Kidney (tissue), 14 donors: ENCODE data around the gene HSFX2. TPM values are rescaled to one million over a fixed set of nuclear protein-coding genes. Genes with fewer than 3 reads are reported as not detected.
"Not testable (repeated sequence)": the region's sequence is repeated elsewhere in the genome, so short reads cannot be mapped to it uniquely, and the experiment has no call there.

Experiments used
- DNase-seq, 5 donors: peaks; one replicate each; pipeline ENCODE4 v3.0.0-alpha.2; 2013 to 2020
- FAIRE-seq: peaks from 2 replicates; lab custom pipeline; 2012; peaks lifted over from hg19 to GRCh38; lab: Jason Lieb, UNC
- H3K27ac ChIP-seq, 2 donors: one replicate each; pipeline ENCODE4 v1.7.0; 2013; ENCODE audit warnings: low read depth in 2 of 2, low read length in 2 of 2, inconsistent platforms in 1 of 2
- H3K27me3 ChIP-seq: one replicate; pipeline ENCODE4 v1.7.1; 2013; ENCODE audit warnings: low read length, inconsistent platforms; ENCODE audit not compliant: control insufficient read depth, insufficient read depth
- H3K36me3 ChIP-seq, 3 donors: one replicate each; pipeline versions ENCODE4 v1.7.0 to v1.7.1; 2013; ENCODE audit warnings: low read length in 3 of 3, control low read depth in 1 of 3, inconsistent platforms in 1 of 3; ENCODE audit not compliant: insufficient read depth in 3 of 3, control insufficient read depth in 2 of 3
- H3K4me1 ChIP-seq, 3 donors: one replicate each; pipeline versions ENCODE4 v1.7.0 to v1.7.1; 2013; ENCODE audit warnings: low read length in 3 of 3, inconsistent platforms in 1 of 3, low read depth in 1 of 3; ENCODE audit not compliant: control insufficient read depth in 2 of 3, insufficient read depth in 2 of 3
- H3K4me3 ChIP-seq, 3 donors: one replicate each; pipeline versions ENCODE4 v1.7.0 to v1.8.1; 2013; ENCODE audit warnings: low read length in 3 of 3, control low read depth in 1 of 3, inconsistent platforms in 1 of 3
- H3K9ac ChIP-seq, 3 donors: one replicate each; pipeline versions ENCODE4 v1.7.0 to v1.7.1; 2013; ENCODE audit warnings: low read length in 3 of 3, control low read depth in 1 of 3, inconsistent platforms in 1 of 3
- H3K9me3 ChIP-seq, 3 donors: one replicate each; pipeline versions ENCODE4 v1.7.0 to v1.7.1; 2013; ENCODE audit warnings: low read length in 3 of 3, control low read depth in 1 of 3, inconsistent platforms in 1 of 3; ENCODE audit not compliant: control insufficient read depth in 2 of 3, insufficient read depth in 1 of 3
- CTCF ChIP-seq: IDR thresholded peaks from 3 replicates; pipeline ENCODE4 v1.5.1; 2012; ENCODE audit warnings: mild to moderate bottlenecking, moderate library complexity, borderline replicate concordance; ENCODE audit not compliant: insufficient read depth; ENCODE audit errors: extremely low read depth
- intact Hi-C: fragments of 100-400 bp; cut with DNase I; formaldehyde crosslinking; loops from one replicate; pipeline ENCODE4 v1.11.1; 2022
- polyA plus RNA-seq: library from polyadenylated mRNA; stranded (reverse); fragments of 350-450 nt; fragmentation: Illumina TruSeq; extraction: RNeasy Lipid Tissue Mini Kit (QIAGEN cat#74804); gene quantifications from one replicate; pipeline ENCODE4 v1.2.3, GENCODE V29; 2014; ENCODE audit warnings: low read depth, low replicate concordance; ENCODE audit not compliant: insufficient read depth
- total RNA-seq: library from RNA; stranded (reverse); fragmentation: NEBNext Ultra II Directional; extraction: Animal tissue kit (Norgen Biotek cat#: 25700); gene quantifications from one replicate; pipeline ENCODE4 v1.2.1, GENCODE V29; 2021
- donor health status: control.
- donor health status: control.
- donor health status: control.
- donor health status: control.
- donor health status: control.
- donor health status: DM: yes; HTN: yes; CAD: no.
- donor health status: Normal renal cell carcinoma (clear cell type).

The HSFX2 gene
- total and polyA plus RNA-seq, 2 donors from 2014 or later = 0.79 to 0.97 TPM

GRCh38 chrX:149590993-149591392, 4.1 kb downstream of the HSFX2 start:
- intact Hi-C loops, H3K9ac ChIP-seq, H3K36me3 ChIP-seq, FAIRE-seq, H3K4me1 ChIP-seq, DNase-seq, H3K4me3 ChIP-seq, H3K27ac ChIP-seq, H3K27me3 ChIP-seq, H3K9me3 ChIP-seq: not testable (repeated sequence)

- H3K27me3 ChIP-seq, H3K9ac ChIP-seq, H3K4me1 ChIP-seq, H3K27ac ChIP-seq, H3K4me3 ChIP-seq, FAIRE-seq, intact Hi-C loops, H3K36me3 ChIP-seq, DNase-seq, H3K9me3 ChIP-seq: not testable (repeated sequence)
Measured at GRCh38 chrX:149587359-149587758, 7.8 kb downstream of the HSFX2 start, which contains the start of gene MAGEA9B. MAGEA9B (minus strand) TSS chrX:149587459; CDS start chrX:149583179, 4,280 bp downstream.

GRCh38 chrX:149585631-149586030, 9.5 kb downstream of the HSFX2 start:
- DNase-seq, H3K9ac ChIP-seq, intact Hi-C loops, H3K4me1 ChIP-seq, FAIRE-seq, H3K4me3 ChIP-seq, H3K9me3 ChIP-seq, H3K27ac ChIP-seq, H3K27me3 ChIP-seq, H3K36me3 ChIP-seq: not testable (repeated sequence)

- DNase-seq, H3K36me3 ChIP-seq, H3K9ac ChIP-seq, H3K27me3 ChIP-seq, H3K4me1 ChIP-seq, H3K27ac ChIP-seq, intact Hi-C loops, FAIRE-seq, H3K9me3 ChIP-seq, H3K4me3 ChIP-seq: not testable (repeated sequence)
Measured at GRCh38 chrX:149573456-149573855, 21.7 kb downstream of the HSFX2 start.

- H3K4me3 ChIP-seq = no peak overlapping the region
- H3K27me3 ChIP-seq = no peaks in the 10 kb centered on the region
- H3K9me3 ChIP-seq = no peaks in the 10 kb centered on the region
- no peaks in the 10 kb centered on the region for H3K36me3 ChIP-seq
- FAIRE-seq (no peak), DNase-seq (no peak)
- intact Hi-C loops = no loop called here
- no peak overlapping the region for H3K27ac ChIP-seq
- no peak for TF ChIP-seq CTCF
- no peak overlapping the region for H3K9ac ChIP-seq
- H3K4me1 ChIP-seq = no peaks in the 10 kb centered on the region
Measured at GRCh38 chrX:149572743-149573142, 22.4 kb downstream of the HSFX2 start.
